ENCODE measurements around the gene TMPRSS4. TPM values are rescaled to one million over a fixed set of nuclear protein-coding genes. Genes with fewer than 3 reads are reported as not detected.

The TMPRSS4 gene
- total RNA-seq, 4 donors from 2014 or later: 0.56 to 4.6 (median 1.3) TPM

- intact Hi-C loops (cut with DNase I; ENCODE audit: low total_unique reads): no loop called here
- no peak overlapping the region for H3K4me3 ChIP-seq (ENCODE audit: low read depth, poor library complexity, severe bottlenecking)
- DNase-seq (ENCODE audit: low spot score in 2 of 2): no peak
- 82 to 84% methylated on average over 7 of the region's 7 CpGs for WGBS, 2 donors
- TF ChIP-seq POLR2A (IDR thresholded peaks at IDR 0.05): no peak
- TF ChIP-seq, protein P1, sequence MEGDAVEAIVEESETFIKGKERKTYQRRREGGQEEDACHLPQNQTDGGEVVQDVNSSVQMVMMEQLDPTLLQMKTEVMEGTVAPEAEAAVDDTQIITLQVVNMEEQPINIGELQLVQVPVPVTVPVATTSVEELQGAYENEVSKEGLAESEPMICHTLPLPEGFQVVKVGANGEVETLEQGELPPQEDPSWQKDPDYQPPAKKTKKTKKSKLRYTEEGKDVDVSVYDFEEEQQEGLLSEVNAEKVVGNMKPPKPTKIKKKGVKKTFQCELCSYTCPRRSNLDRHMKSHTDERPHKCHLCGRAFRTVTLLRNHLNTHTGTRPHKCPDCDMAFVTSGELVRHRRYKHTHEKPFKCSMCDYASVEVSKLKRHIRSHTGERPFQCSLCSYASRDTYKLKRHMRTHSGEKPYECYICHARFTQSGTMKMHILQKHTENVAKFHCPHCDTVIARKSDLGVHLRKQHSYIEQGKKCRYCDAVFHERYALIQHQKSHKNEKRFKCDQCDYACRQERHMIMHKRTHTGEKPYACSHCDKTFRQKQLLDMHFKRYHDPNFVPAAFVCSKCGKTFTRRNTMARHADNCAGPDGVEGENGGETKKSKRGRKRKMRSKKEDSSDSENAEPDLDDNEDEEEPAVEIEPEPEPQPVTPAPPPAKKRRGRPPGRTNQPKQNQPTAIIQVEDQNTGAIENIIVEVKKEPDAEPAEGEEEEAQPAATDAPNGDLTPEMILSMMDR (IDR thresholded peaks at IDR 0.05): no peak
Measured at GRCh38 chr11:118169300-118170140, 92.6 kb downstream of the TMPRSS4 start.

GRCh38 chr11:118170231-118170630 is 93.4 kb downstream of the TMPRSS4 start:
- TF ChIP-seq POLR2A (IDR thresholded peaks at IDR 0.05): no peak
- TF ChIP-seq, protein P1 (IDR thresholded peaks at IDR 0.05): no peak
- DNase-seq (ENCODE audit: low spot score in 2 of 2): no peak
- no peak overlapping the region for H3K4me3 ChIP-seq (ENCODE audit: low read depth, poor library complexity, severe bottlenecking)
- intact Hi-C loops (cut with DNase I; ENCODE audit: low total_unique reads): no loop called here
- 85 to 89% methylated on average over 9 of the region's 9 CpGs for WGBS, 2 donors

GRCh38 chr11:118170882-118171268 is 94.0 kb downstream of the TMPRSS4 start:
- no peak overlapping the region for H3K4me3 ChIP-seq (ENCODE audit: low read depth, poor library complexity, severe bottlenecking)
- DNase-seq (ENCODE audit: low spot score in 2 of 2): no peak
- intact Hi-C loops (cut with DNase I; ENCODE audit: low total_unique reads): no loop called here
- TF ChIP-seq, protein P1 (IDR thresholded peaks at IDR 0.05): no peak
- TF ChIP-seq POLR2A (IDR thresholded peaks at IDR 0.05): no peak
- WGBS, 2 donors: 42 to 52% methylated on average over 8 of the region's 8 CpGs

Other genes starting within 250 kb of the TMPRSS4 start
- 10 to 100 TPM in 3 of 4 donors, 1 to 10 TPM in 1; 7.0 to 27.0 (median 20.1) TPM for gene FXYD6, start 200.4 kb upstream of the TMPRSS4 start, total RNA-seq
- 100 to 1,000 TPM; 100 to 171 (median 127) TPM for gene TMPRSS13, start 147.7 kb upstream of the TMPRSS4 start, total RNA-seq
- 10 to 100 TPM in 2 of 4 donors, 1 to 10 TPM in 2; 5.7 to 14.9 (median 8.1) TPM for gene IL10RA, start 90.7 kb upstream of the TMPRSS4 start, total RNA-seq
- gene SMIM35, start 9.9 kb downstream of the TMPRSS4 start, total RNA-seq: not detected
- 1 to 10 TPM in 3 of 4 donors, under 1 TPM in 1; 0.25 to 4.0 (median 1.9) TPM for gene SCN4B, start 75.7 kb downstream of the TMPRSS4 start, total RNA-seq
- under 1 TPM in 1 of 4 donors, not detected in 3; 0.06 TPM for gene SCN2B, start 99.6 kb downstream of the TMPRSS4 start, total RNA-seq
- gene JAML, start 147.9 kb downstream of the TMPRSS4 start, total RNA-seq: 1 to 10 TPM in 1 of 4 donors, under 1 TPM in 3; 0.42 to 3.0 (median 0.61) TPM
- gene MPZL3, start 175.3 kb downstream of the TMPRSS4 start, total RNA-seq: 100 to 1,000 TPM in 1 of 4 donors, 10 to 100 TPM in 3; 55.9 to 120 (median 91.2) TPM
- 10 to 100 TPM; 46.0 to 59.9 (median 53.5) TPM for gene MPZL2, start 187.2 kb downstream of the TMPRSS4 start, total RNA-seq
- gene CD3E, start 227.7 kb downstream of the TMPRSS4 start, total RNA-seq: under 1 TPM in 3 of 4 donors, not detected in 1; 0.36 to 0.52 (median 0.46) TPM